Liver (tissue), 3 donors: ENCODE measurements around the gene PARD3.

Experiments
- EGR1 ChIP-seq, 2 donors: IDR thresholded peaks; 2 replicates each; pipeline ENCODE4 v1.6.1; 2016 to 2018; ENCODE audit warnings: antibody characterized with exemption in 2 of 2, low read depth in 2 of 2
- GABPA ChIP-seq, 2 donors: IDR thresholded peaks in 1 of 2; conservative IDR thresholded peaks in 1 of 2; 2 replicates each; pipeline ENCODE4 v1.6.1; 2016; ENCODE audit warnings: antibody characterized with exemption in 2 of 2, mild to moderate bottlenecking in 1 of 2, moderate library complexity in 1 of 2
- HNF4G ChIP-seq: IDR thresholded peaks from 2 replicates; pipeline ENCODE4 v1.6.1; 2016; ENCODE audit warnings: antibody characterized with exemption
- JUND ChIP-seq, 2 donors: IDR thresholded peaks; 2 replicates each; pipeline ENCODE4 v1.6.1; 2016; ENCODE audit warnings: antibody characterized with exemption in 2 of 2
- RAD21 ChIP-seq, 2 donors: IDR thresholded peaks; 2 replicates each; pipeline ENCODE4 v1.6.1; 2016; ENCODE audit warnings: antibody characterized with exemption in 2 of 2, mild to moderate bottlenecking in 2 of 2
- RXRA ChIP-seq, 2 donors: IDR thresholded peaks; 2 replicates each; pipeline ENCODE4 v1.6.1; 2017 to 2018; ENCODE audit warnings: antibody characterized with exemption in 2 of 2, mild to moderate bottlenecking in 1 of 2
- SP1 ChIP-seq: IDR thresholded peaks from 2 replicates; pipeline ENCODE4 v1.6.1; 2018; ENCODE audit warnings: antibody characterized with exemption, mild to moderate bottlenecking
- TAF1 ChIP-seq: conservative IDR thresholded peaks from 2 replicates; pipeline ENCODE4 v1.6.1; 2016; ENCODE audit warnings: antibody characterized with exemption, mild to moderate bottlenecking
- YY1 ChIP-seq: IDR thresholded peaks from 2 replicates; pipeline ENCODE4 v1.6.1; 2016; ENCODE audit warnings: antibody characterized with exemption, mild to moderate bottlenecking
- TF ChIP-seq, protein P1 (sequence below): fragments of 150-350 bp; IDR thresholded peaks from 2 replicates; pipeline ENCODE4 v1.5.1; 2017; ENCODE audit warnings: improper control_type of control experiment, low read depth, low read length; ENCODE audit not compliant: missing input control
- TF ChIP-seq, protein P2 (sequence below): IDR thresholded peaks from 2 replicates; pipeline ENCODE4 v1.6.1; 2016; ENCODE audit warnings: antibody characterized with exemption
- TF ChIP-seq, protein P3 (sequence below): IDR thresholded peaks from 2 replicates; pipeline ENCODE4 v1.6.1; 2016; ENCODE audit warnings: antibody characterized with exemption
- TF ChIP-seq, protein P4 (sequence below): IDR thresholded peaks from 2 replicates; pipeline ENCODE4 v1.6.1; 2016; ENCODE audit warnings: antibody characterized with exemption, mild to moderate bottlenecking
- donor health status: healthy.
- donor health status: healthy.

DNA sequence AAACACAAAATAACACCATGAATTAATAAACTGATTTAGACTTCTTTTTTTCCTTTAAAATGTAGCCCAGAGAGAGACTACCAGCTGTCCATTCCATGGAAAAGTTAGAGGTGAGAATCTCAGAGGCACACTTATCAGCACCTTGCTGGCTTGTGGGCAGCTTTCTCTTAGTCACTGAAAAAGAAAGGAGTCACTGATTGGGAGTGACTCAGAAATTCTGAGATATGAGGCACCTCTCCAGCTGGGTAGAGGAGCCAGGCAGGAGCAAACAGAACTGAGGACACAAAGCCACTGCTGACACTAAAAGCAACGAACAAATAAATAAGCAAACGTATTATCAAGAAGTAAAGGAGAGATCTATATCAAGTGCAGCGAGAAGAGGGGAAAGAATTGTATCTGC, 310.6 kb downstream of the PARD3 start:
- TF ChIP-seq HNF4G (no peak), RXRA (IDR thresholded peaks at IDR 0.05) (no peak), EGR1 (IDR thresholded peaks at IDR 0.05; ENCODE audit: low read depth in 2 of 2) (no peak), YY1 (no peak), SP1 (no peak), JUND (IDR thresholded peaks at IDR 0.05) (peak in 1 of 2 donors; percentile 14), GABPA (IDR thresholded peaks at IDR 0.05 in 1 of 2, conservative IDR thresholded peaks at IDR 0.05 in 1 of 2) (no peak), RAD21 (IDR thresholded peaks at IDR 0.05) (no peak), TAF1 (no peak)
- TF ChIP-seq, protein P1, sequence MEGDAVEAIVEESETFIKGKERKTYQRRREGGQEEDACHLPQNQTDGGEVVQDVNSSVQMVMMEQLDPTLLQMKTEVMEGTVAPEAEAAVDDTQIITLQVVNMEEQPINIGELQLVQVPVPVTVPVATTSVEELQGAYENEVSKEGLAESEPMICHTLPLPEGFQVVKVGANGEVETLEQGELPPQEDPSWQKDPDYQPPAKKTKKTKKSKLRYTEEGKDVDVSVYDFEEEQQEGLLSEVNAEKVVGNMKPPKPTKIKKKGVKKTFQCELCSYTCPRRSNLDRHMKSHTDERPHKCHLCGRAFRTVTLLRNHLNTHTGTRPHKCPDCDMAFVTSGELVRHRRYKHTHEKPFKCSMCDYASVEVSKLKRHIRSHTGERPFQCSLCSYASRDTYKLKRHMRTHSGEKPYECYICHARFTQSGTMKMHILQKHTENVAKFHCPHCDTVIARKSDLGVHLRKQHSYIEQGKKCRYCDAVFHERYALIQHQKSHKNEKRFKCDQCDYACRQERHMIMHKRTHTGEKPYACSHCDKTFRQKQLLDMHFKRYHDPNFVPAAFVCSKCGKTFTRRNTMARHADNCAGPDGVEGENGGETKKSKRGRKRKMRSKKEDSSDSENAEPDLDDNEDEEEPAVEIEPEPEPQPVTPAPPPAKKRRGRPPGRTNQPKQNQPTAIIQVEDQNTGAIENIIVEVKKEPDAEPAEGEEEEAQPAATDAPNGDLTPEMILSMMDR: no peak
- TF ChIP-seq, protein P2, sequence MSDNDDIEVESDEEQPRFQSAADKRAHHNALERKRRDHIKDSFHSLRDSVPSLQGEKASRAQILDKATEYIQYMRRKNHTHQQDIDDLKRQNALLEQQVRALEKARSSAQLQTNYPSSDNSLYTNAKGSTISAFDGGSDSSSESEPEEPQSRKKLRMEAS: no peak
- TF ChIP-seq, protein P3, sequence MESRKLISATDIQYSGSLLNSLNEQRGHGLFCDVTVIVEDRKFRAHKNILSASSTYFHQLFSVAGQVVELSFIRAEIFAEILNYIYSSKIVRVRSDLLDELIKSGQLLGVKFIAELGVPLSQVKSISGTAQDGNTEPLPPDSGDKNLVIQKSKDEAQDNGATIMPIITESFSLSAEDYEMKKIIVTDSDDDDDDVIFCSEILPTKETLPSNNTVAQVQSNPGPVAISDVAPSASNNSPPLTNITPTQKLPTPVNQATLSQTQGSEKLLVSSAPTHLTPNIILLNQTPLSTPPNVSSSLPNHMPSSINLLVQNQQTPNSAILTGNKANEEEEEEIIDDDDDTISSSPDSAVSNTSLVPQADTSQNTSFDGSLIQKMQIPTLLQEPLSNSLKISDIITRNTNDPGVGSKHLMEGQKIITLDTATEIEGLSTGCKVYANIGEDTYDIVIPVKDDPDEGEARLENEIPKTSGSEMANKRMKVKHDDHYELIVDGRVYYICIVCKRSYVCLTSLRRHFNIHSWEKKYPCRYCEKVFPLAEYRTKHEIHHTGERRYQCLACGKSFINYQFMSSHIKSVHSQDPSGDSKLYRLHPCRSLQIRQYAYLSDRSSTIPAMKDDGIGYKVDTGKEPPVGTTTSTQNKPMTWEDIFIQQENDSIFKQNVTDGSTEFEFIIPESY: no peak
- TF ChIP-seq, protein P4, sequence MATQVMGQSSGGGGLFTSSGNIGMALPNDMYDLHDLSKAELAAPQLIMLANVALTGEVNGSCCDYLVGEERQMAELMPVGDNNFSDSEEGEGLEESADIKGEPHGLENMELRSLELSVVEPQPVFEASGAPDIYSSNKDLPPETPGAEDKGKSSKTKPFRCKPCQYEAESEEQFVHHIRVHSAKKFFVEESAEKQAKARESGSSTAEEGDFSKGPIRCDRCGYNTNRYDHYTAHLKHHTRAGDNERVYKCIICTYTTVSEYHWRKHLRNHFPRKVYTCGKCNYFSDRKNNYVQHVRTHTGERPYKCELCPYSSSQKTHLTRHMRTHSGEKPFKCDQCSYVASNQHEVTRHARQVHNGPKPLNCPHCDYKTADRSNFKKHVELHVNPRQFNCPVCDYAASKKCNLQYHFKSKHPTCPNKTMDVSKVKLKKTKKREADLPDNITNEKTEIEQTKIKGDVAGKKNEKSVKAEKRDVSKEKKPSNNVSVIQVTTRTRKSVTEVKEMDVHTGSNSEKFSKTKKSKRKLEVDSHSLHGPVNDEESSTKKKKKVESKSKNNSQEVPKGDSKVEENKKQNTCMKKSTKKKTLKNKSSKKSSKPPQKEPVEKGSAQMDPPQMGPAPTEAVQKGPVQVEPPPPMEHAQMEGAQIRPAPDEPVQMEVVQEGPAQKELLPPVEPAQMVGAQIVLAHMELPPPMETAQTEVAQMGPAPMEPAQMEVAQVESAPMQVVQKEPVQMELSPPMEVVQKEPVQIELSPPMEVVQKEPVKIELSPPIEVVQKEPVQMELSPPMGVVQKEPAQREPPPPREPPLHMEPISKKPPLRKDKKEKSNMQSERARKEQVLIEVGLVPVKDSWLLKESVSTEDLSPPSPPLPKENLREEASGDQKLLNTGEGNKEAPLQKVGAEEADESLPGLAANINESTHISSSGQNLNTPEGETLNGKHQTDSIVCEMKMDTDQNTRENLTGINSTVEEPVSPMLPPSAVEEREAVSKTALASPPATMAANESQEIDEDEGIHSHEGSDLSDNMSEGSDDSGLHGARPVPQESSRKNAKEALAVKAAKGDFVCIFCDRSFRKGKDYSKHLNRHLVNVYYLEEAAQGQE: no peak
